Measurements from ENCODE around the gene FNBP1L. TPM values are rescaled to one million over a fixed set of nuclear protein-coding genes. Genes with fewer than 3 reads are reported as not detected.
"Not testable (repeated sequence)": the region's sequence is repeated elsewhere in the genome, so short reads cannot be mapped to it uniquely, and the experiment has no call there.

FNBP1L gene
- total and polyA plus RNA-seq, 4 donors = 63.6 to 138 (median 106) TPM

GRCh38 chr1:93474321-93474720 lies 26.4 kb downstream of the FNBP1L start:
- no peak for DNase-seq (ENCODE audit: low read depth in 4 of 6, low spot score in 6 of 6)
- WGBS (ENCODE audit: insufficient coverage) = 83% methylated on average over 2 of the region's 2 CpGs
- Histone ChIP-seq H3K36me3 (ENCODE audit: control insufficient read depth, insufficient read depth, low read length) (no peaks in the 10 kb centered on the region), H3K4me1 (ENCODE audit: control insufficient read depth, insufficient read depth, low read length) (peaks cover 8% of the 10 kb centered on the region), H3K27me3 (ENCODE audit: control insufficient read depth, insufficient read depth, low read length) (no peaks in the 10 kb centered on the region), H3K9me3 (ENCODE audit: control insufficient read depth, insufficient read depth, low read length) (peaks cover 3% of the 10 kb centered on the region), H3K27ac (ENCODE audit: low read depth, low read length) (no peak overlapping the region), H3K4me3 (ENCODE audit: low read depth, low read length) (no peak overlapping the region)

- Histone ChIP-seq H3K36me3 (ENCODE audit: control insufficient read depth, insufficient read depth, low read length) (no peaks in the 10 kb centered on the region), H3K4me1 (ENCODE audit: control insufficient read depth, insufficient read depth, low read length) (peaks cover 8% of the 10 kb centered on the region), H3K4me3 (ENCODE audit: low read depth, low read length) (no peak overlapping the region), H3K27ac (ENCODE audit: low read depth, low read length) (no peak overlapping the region), H3K9me3 (ENCODE audit: control insufficient read depth, insufficient read depth, low read length) (peaks cover 3% of the 10 kb centered on the region), H3K27me3 (ENCODE audit: control insufficient read depth, insufficient read depth, low read length) (no peaks in the 10 kb centered on the region)
- DNase-seq (ENCODE audit: low read depth in 4 of 6, low spot score in 6 of 6) = no peak
- no CpG with 5 or more reads among the region's 1 CpG for WGBS (ENCODE audit: insufficient coverage)
Observed at GRCh38 chr1:93475681-93476080, 27.8 kb downstream of the FNBP1L start.

- 100% methylated on average over 2 of the region's 8 CpGs for WGBS (ENCODE audit: insufficient coverage)
- not testable (repeated sequence) for H3K4me1 ChIP-seq (ENCODE audit: control insufficient read depth, insufficient read depth, low read length); H3K36me3 ChIP-seq (ENCODE audit: control insufficient read depth, insufficient read depth, low read length); H3K9me3 ChIP-seq (ENCODE audit: control insufficient read depth, insufficient read depth, low read length); DNase-seq (ENCODE audit: low read depth in 4 of 6, low spot score in 6 of 6); H3K27ac ChIP-seq (ENCODE audit: low read depth, low read length); H3K27me3 ChIP-seq (ENCODE audit: control insufficient read depth, insufficient read depth, low read length); H3K4me3 ChIP-seq (ENCODE audit: low read depth, low read length)
Observed at GRCh38 chr1:93479133-93479745, 31.3 kb downstream of the FNBP1L start.

GRCh38 chr1:93481899-93482298 lies 34.0 kb downstream of the FNBP1L start:
- no CpG with 5 or more reads among the region's 5 CpGs for WGBS (ENCODE audit: insufficient coverage)
- DNase-seq (ENCODE audit: low read depth in 4 of 6, low spot score in 6 of 6); H3K36me3 ChIP-seq (ENCODE audit: control insufficient read depth, insufficient read depth, low read length): not testable (repeated sequence)

DNA sequence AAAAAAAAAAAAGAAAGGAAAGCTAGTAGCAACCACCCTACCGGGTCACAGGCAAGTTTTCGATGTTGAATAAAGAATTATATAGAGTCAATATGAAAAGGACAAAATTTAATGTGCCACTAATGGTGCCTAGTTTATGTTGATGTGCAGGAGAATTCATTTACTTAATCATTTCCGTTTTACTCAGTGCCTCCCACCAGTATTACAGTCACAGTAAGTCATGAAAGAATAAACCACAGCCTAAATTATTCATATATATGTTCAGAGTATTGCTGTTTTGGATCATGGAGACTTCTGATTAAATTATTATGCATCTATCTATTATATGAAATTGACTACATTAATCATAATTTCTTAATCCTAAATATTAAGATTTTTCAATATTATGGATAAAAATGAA lies 35.3 kb downstream of the FNBP1L start:
- H3K4me3 ChIP-seq (ENCODE audit: low read depth, low read length) = no peak overlapping the region
- WGBS (ENCODE audit: insufficient coverage) = no CpG with 5 or more reads among the region's 3 CpGs
- H3K36me3 ChIP-seq (ENCODE audit: control insufficient read depth, insufficient read depth, low read length) = no peaks in the 10 kb centered on the region
- H3K27ac ChIP-seq (ENCODE audit: low read depth, low read length) = no peak overlapping the region
- H3K27me3 ChIP-seq (ENCODE audit: control insufficient read depth, insufficient read depth, low read length) = no peaks in the 10 kb centered on the region
- peaks cover 6% of the 10 kb centered on the region for H3K4me1 ChIP-seq (ENCODE audit: control insufficient read depth, insufficient read depth, low read length)
- peaks cover 3% of the 10 kb centered on the region for H3K9me3 ChIP-seq (ENCODE audit: control insufficient read depth, insufficient read depth, low read length)
- DNase-seq (ENCODE audit: low read depth in 4 of 6, low spot score in 6 of 6) = no peak

More at GRCh38 chr1:93481899-93482298, 34.0 kb downstream of the FNBP1L start:
- not testable (repeated sequence) for H3K4me3 ChIP-seq (ENCODE audit: low read depth, low read length); H3K9me3 ChIP-seq (ENCODE audit: control insufficient read depth, insufficient read depth, low read length); H3K4me1 ChIP-seq (ENCODE audit: control insufficient read depth, insufficient read depth, low read length); H3K27me3 ChIP-seq (ENCODE audit: control insufficient read depth, insufficient read depth, low read length); H3K27ac ChIP-seq (ENCODE audit: low read depth, low read length)

- DNase-seq (ENCODE audit: low read depth in 4 of 6, low spot score in 6 of 6) = no peak
Observed at GRCh38 chr1:93483606-93484005, 35.7 kb downstream of the FNBP1L start.

DNA sequence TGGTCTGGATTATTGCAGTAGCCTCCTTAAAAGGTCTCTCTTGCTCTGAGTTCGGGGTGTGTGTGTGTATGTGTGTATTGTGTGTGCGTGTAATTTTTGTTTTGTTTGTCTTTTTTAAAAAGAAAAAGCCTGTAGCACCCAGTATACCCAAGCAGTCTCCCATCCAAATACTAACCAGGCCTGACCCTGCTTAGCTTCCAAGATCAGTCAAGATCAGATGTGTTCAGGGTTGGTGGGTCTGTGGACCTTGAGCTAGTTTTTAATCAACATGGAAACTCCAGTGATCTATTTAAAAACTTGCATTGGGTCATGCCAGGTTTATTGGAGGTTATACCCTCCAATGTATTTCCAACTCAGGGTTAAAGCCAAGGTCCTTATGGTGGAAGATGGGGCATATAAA lies 40.3 kb downstream of the FNBP1L start:
- H3K4me1 ChIP-seq (ENCODE audit: control insufficient read depth, insufficient read depth, low read length) = peaks cover 4% of the 10 kb centered on the region
- H3K27ac ChIP-seq (ENCODE audit: low read depth, low read length) = no peak overlapping the region
- no peaks in the 10 kb centered on the region for H3K27me3 ChIP-seq (ENCODE audit: control insufficient read depth, insufficient read depth, low read length)
- no peak for DNase-seq (ENCODE audit: low read depth in 4 of 6, low spot score in 6 of 6)
- WGBS (ENCODE audit: insufficient coverage) = no CpG with 5 or more reads among the region's 2 CpGs
- H3K4me3 ChIP-seq (ENCODE audit: low read depth, low read length) = no peak overlapping the region
- no peaks in the 10 kb centered on the region for H3K36me3 ChIP-seq (ENCODE audit: control insufficient read depth, insufficient read depth, low read length)
- no peaks in the 10 kb centered on the region for H3K9me3 ChIP-seq (ENCODE audit: control insufficient read depth, insufficient read depth, low read length)

More at GRCh38 chr1:93483606-93484005, 35.7 kb downstream of the FNBP1L start:
- no peak overlapping the region for H3K4me3 ChIP-seq (ENCODE audit: low read depth, low read length)
- H3K36me3 ChIP-seq (ENCODE audit: control insufficient read depth, insufficient read depth, low read length) = no peaks in the 10 kb centered on the region
- no peak overlapping the region for H3K27ac ChIP-seq (ENCODE audit: low read depth, low read length)
- H3K4me1 ChIP-seq (ENCODE audit: control insufficient read depth, insufficient read depth, low read length) = peaks cover 4% of the 10 kb centered on the region
- no peaks in the 10 kb centered on the region for H3K27me3 ChIP-seq (ENCODE audit: control insufficient read depth, insufficient read depth, low read length)
- peaks cover under 1% of the 10 kb centered on the region for H3K9me3 ChIP-seq (ENCODE audit: control insufficient read depth, insufficient read depth, low read length)

DNA sequence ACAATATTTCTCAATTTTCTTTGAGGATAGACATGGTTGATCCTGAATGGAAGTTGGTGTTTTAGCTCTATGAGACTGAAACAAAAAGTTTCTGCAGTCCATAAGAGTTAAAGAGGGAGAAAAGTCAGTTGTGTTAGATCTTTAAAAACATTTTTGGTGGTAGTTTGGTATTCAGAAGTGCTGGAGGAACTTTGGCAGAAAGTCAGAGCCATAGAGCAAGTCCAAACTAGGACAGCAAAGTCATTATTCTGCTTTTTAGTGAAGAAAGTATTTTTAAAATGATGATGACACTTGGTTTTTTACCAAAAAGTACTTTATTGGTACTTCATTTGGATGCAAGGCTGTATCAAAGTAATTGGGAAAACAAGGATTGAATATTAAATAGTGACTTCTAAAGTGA lies 41.8 kb downstream of the FNBP1L start:
- no peaks in the 10 kb centered on the region for H3K27me3 ChIP-seq (ENCODE audit: control insufficient read depth, insufficient read depth, low read length)
- peak in 2 of 6 donors; percentile 36 to 38 for DNase-seq (ENCODE audit: low read depth in 4 of 6, low spot score in 6 of 6)
- H3K27ac ChIP-seq (ENCODE audit: low read depth, low read length) = no peak overlapping the region
- H3K4me1 ChIP-seq (ENCODE audit: control insufficient read depth, insufficient read depth, low read length) = peaks cover 4% of the 10 kb centered on the region
- no peaks in the 10 kb centered on the region for H3K36me3 ChIP-seq (ENCODE audit: control insufficient read depth, insufficient read depth, low read length)
- no peaks in the 10 kb centered on the region for H3K9me3 ChIP-seq (ENCODE audit: control insufficient read depth, insufficient read depth, low read length)
- H3K4me3 ChIP-seq (ENCODE audit: low read depth, low read length) = no peak overlapping the region

- no peak for DNase-seq (ENCODE audit: low read depth in 4 of 6, low spot score in 6 of 6)
- no peaks in the 10 kb centered on the region for H3K36me3 ChIP-seq (ENCODE audit: control insufficient read depth, insufficient read depth, low read length)
- no peak overlapping the region for H3K4me3 ChIP-seq (ENCODE audit: low read depth, low read length)
- H3K9me3 ChIP-seq (ENCODE audit: control insufficient read depth, insufficient read depth, low read length) = no peaks in the 10 kb centered on the region
- no peak overlapping the region for H3K27ac ChIP-seq (ENCODE audit: low read depth, low read length)
- H3K27me3 ChIP-seq (ENCODE audit: control insufficient read depth, insufficient read depth, low read length) = no peaks in the 10 kb centered on the region
- peaks cover 4% of the 10 kb centered on the region for H3K4me1 ChIP-seq (ENCODE audit: control insufficient read depth, insufficient read depth, low read length)
Observed at GRCh38 chr1:93490357-93490756, 42.4 kb downstream of the FNBP1L start.

- no peak for DNase-seq (ENCODE audit: low read depth in 4 of 6, low spot score in 6 of 6)
- WGBS (ENCODE audit: insufficient coverage) = 100% methylated on average over 1 of the region's 1 CpG
Observed at GRCh38 chr1:93495911-93496310, 48.0 kb downstream of the FNBP1L start.

More at GRCh38 chr1:93495911-93496310, 48.0 kb downstream of the FNBP1L start:
- Histone ChIP-seq H3K27me3 (ENCODE audit: control insufficient read depth, insufficient read depth, low read length) (no peaks in the 10 kb centered on the region), H3K4me1 (ENCODE audit: control insufficient read depth, insufficient read depth, low read length) (no peaks in the 10 kb centered on the region), H3K9me3 (ENCODE audit: control insufficient read depth, insufficient read depth, low read length) (no peaks in the 10 kb centered on the region), H3K36me3 (ENCODE audit: control insufficient read depth, insufficient read depth, low read length) (no peaks in the 10 kb centered on the region), H3K4me3 (ENCODE audit: low read depth, low read length) (no peak overlapping the region), H3K27ac (ENCODE audit: low read depth, low read length) (no peak overlapping the region)

Data from spinal cord (tissue), 10 donors.